DMS114 treated with DMSO at 0.1 percent for 48 hours (cell line): ENCODE measurements around the gene NDST4.

ENCODE experiments used
- DNase-seq: peaks from one replicate; lab custom pipeline; 2025; ENCODE audit not compliant: unreplicated experiment; lab: John Stamatoyannopoulos, UW

NDST4 gene

GRCh38 chr4:114921191-114921590, 192.2 kb downstream of the NDST4 start:
- no peak for DNase-seq

GRCh38 chr4:114911111-114911510, 202.3 kb downstream of the NDST4 start:
- no peak for DNase-seq

GRCh38 chr4:114907568-114907967, 205.9 kb downstream of the NDST4 start:
- no peak for DNase-seq

GRCh38 chr4:114905017-114905416, 208.4 kb downstream of the NDST4 start:
- no peak for DNase-seq

- DNase-seq = no peak
Measured at GRCh38 chr4:114900934-114901333, 212.5 kb downstream of the NDST4 start.

- no peak for DNase-seq
Measured at GRCh38 chr4:114890773-114891172, 222.6 kb downstream of the NDST4 start.

GRCh38 chr4:114886761-114887160, 226.7 kb downstream of the NDST4 start:
- no peak for DNase-seq

- no peak for DNase-seq
Measured at GRCh38 chr4:114883641-114884040, 229.8 kb downstream of the NDST4 start.

- no peak for DNase-seq
Measured at GRCh38 chr4:114879916-114880669, 233.3 kb downstream of the NDST4 start.

- DNase-seq = no peak
Measured at GRCh38 chr4:114875630-114876029, 237.8 kb downstream of the NDST4 start.

- DNase-seq = no peak
Measured at GRCh38 chr4:114874321-114874720, 239.1 kb downstream of the NDST4 start.

GRCh38 chr4:114870987-114871386, 242.4 kb downstream of the NDST4 start:
- no peak for DNase-seq

- no peak for DNase-seq
Measured at GRCh38 chr4:114866901-114867670, 246.3 kb downstream of the NDST4 start.

GRCh38 chr4:114864060-114864459, 249.4 kb downstream of the NDST4 start:
- DNase-seq = no peak

GRCh38 chr4:114860786-114861185, 252.6 kb downstream of the NDST4 start:
- no peak for DNase-seq

GRCh38 chr4:114857831-114858230, 255.6 kb downstream of the NDST4 start:
- no peak for DNase-seq

GRCh38 chr4:114839986-114840385, 273.4 kb downstream of the NDST4 start:
- no peak for DNase-seq

GRCh38 chr4:114830628-114831027, 282.8 kb downstream of the NDST4 start:
- DNase-seq = no peak

GRCh38 chr4:114827651-114828050, 285.8 kb downstream of the NDST4 start:
- DNase-seq = no peak

- no peak for DNase-seq
Measured at GRCh38 chr4:114815760-114816159, 297.7 kb downstream of the NDST4 start.

- no peak for DNase-seq
Measured at GRCh38 chr4:114813961-114814360, 299.5 kb downstream of the NDST4 start.

- DNase-seq = no peak
Measured at GRCh38 chr4:114811564-114812301, 301.7 kb downstream of the NDST4 start.
